DMS53 treated with DMSO at 0.1 percent for 48 hours (cell line): ENCODE measurements around the gene PRB3.

Experiments
- DNase-seq: peaks from one replicate; lab custom pipeline; 2025; ENCODE audit not compliant: unreplicated experiment; lab: John Stamatoyannopoulos, UW

PRB3 gene

DNA sequence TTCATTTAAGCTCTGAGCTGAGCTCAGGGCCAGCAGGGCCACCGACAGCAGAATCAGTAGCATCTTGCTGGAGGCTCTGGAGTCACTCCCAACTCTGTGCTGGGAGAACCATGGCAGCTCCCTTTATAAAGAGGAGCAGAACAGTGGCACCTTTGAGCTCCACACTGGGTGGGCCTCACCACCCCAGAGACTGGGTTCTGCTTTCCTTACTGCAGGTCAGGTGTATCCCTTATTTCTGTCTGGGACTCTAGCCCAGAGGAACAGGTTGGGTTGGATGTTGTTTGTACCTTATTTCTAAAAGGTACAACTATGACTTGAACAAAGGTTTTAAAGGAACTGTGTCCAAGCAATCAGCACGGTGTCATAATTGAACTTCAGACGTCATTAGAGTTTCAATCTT, at the start of gene PRB3:
Gene PRB3 (minus strand): TSS at position 101 of the 400 bp plus-strand sequence. CDS start 38 bp downstream, at position 63.
- no peak for DNase-seq

DNA sequence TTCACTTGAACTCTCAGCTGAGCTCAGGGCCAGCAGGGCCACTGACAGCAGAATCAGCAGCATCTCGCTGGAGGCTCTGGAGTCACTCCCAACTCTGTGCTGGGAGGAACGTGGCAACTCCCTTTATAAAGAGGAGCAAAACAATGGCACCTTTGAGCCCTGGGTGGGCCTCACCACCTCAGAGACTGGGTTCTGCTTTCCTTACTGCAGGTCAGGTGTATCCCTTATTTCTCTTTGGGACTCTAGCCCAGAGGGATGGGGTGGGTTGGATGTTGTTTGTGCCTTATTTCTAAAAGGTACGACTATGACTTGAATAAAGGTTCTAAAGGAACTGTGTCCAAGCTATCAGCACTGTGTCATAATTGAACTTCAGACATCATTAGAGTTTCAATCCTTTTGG, 40.8 kb upstream of the PRB3 start, which contains the start of gene PRB4:
Gene PRB4 (minus strand): TSS at position 101 of the 400 bp plus-strand sequence. CDS start 38 bp downstream, at position 63.
- no peak for DNase-seq

- DNase-seq: peak; percentile 83
These were observed 37.6 kb upstream of the PRB3 start for GRCh38 chr12:11307143-11307542.

GRCh38 chr12:11273449-11273848, 3.9 kb upstream of the PRB3 start:
- DNase-seq: no peak

DNA sequence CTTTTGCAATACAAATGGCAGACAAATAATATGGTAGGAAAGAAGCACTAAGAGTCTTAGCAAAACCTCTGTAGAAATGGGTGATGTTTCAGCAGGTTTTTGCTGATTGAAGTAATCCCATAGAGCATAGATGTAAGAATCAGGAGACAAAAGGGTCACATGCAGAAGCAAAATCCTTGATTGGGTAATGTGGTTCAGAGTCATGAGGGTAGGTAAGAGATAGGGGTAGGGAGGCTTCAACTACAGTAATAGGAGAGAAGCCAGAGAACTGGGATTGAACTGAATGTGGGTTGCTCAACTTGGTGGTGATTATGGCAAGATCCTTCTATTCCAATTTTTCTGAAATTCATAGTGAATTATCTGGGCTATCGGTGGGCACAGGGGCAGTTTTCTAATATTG, 5.0 kb downstream of the PRB3 start:
- DNase-seq: no peak

GRCh38 chr12:11246489-11246888, 23.0 kb downstream of the PRB3 start:
- DNase-seq: no peak

GRCh38 chr12:11242656-11243055, 26.9 kb downstream of the PRB3 start:
- no peak for DNase-seq

GRCh38 chr12:11240348-11240930, 29.1 kb downstream of the PRB3 start:
- DNase-seq: no peak

- no peak for DNase-seq
These were observed 31.2 kb downstream of the PRB3 start for GRCh38 chr12:11238275-11238674.

DNA sequence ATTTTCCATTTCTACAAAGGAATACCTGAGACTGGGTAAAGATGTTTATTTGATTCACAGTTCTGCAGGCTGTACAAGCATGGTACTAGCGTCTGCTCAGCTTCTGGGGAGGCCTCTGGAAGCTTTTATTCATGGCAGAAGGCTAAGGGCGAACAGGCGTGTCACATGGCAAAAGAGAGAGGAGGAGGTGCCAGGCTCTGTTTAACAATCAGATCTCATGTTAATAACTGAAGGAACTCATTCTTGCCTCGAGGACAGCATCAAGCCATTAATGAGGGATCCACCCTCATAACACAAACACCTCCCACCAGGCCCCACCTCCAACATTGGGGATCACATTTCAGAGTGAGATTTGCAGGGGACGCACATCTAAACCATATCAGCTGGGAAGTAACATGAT, 36.0 kb downstream of the PRB3 start:
- DNase-seq: no peak

DNA sequence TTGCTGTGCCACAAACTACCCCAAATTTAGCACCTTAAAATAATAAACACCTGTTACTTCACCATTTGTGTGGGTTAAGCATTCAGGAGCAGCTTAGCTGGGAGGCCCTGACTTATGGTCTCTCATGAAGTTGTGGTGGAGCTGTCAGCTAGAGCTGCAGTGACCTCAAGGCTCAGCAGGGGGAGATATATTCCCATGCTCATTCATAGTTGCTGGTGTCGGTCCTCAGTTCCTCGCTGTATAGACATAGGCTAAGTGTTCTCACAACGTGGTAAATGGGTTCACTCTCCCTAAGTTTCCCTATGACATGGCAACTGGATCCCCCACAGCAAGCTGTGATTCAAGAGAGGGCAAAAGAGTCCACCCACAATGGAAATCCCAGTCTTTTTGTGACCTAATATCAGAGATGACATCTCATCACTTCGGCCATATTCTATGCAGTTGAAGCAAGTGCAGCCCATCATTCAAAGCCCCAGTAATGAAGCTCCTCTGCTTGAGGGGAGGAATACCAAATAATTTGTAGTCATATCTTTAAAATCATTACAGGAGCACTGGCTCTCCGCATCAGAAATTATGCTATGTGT, 41.1 kb downstream of the PRB3 start:
- peak; percentile 85 for DNase-seq

GRCh38 chr12:11227373-11227772, 42.1 kb downstream of the PRB3 start:
- DNase-seq: no peak
